GM12878 (cell line): ENCODE data around the gene COL4A1. TPM values are rescaled to one million over a fixed set of nuclear protein-coding genes. Genes with fewer than 3 reads are reported as not detected.

Experiments
- ATAC-seq: fragments of 200-7000 bp; cut with Tn5 transposase; 3 replicates; pipeline ENCODE4 v1.9.1; 2020; ENCODE audit warnings: mild to moderate bottlenecking, moderate library complexity
- BruUV-seq: library from RNA; stranded (reverse); fragments of 400-500 nt; replicated peaks from 2 replicates; lab custom pipeline; 2021; lab: Mats Ljungman, UMichigan
- CTCF ChIA-PET: fragments of 300-600 bp; sonication (Branson Sonifier 250); formaldehyde crosslinking; extraction: SDS; loops from one replicate; lab custom pipeline; 2021; ENCODE audit warnings: inconsistent platforms; lab: Yijun Ruan, JAX
- POLR2A ChIA-PET: fragments of 350-600 bp; formaldehyde crosslinking; extraction: SDS; loops from one replicate; lab custom pipeline; 2021; ENCODE audit warnings: inconsistent platforms; lab: Charles Lee
- RAD21 ChIA-PET: fragments of 300-600 bp; sonication (Branson Sonifier 250); formaldehyde crosslinking; loops from one replicate; lab custom pipeline; 2023; ENCODE audit warnings: antibody characterized with exemption; ENCODE audit not compliant: unreplicated experiment; lab: Charles Lee
- SMC1A ChIA-PET: fragments of 300-600 bp; sonication (Branson Sonifier 250); formaldehyde crosslinking; loops from one replicate; lab custom pipeline; 2023; ENCODE audit not compliant: unreplicated experiment, uncharacterized antibody; lab: Charles Lee
- DNase-seq: peaks from one replicate; pipeline ENCODE4 v3.0.0-alpha.2; 2011; ENCODE audit warnings: low read depth, low spot score
- FAIRE-seq: peaks from 3 replicates; lab custom pipeline; 2011; peaks lifted over from hg19 to GRCh38; lab: Jason Lieb, UNC
- H2AFZ ChIP-seq: 2 replicates; pipeline ENCODE4 v1.6.0; 2011; ENCODE audit warnings: low read depth, low read length, control low read depth; ENCODE audit not compliant: control insufficient read depth
- H3K27ac ChIP-seq: 2 replicates; pipeline ENCODE4 v1.5.1; 2011; ENCODE audit warnings: control low read depth; ENCODE audit not compliant: control insufficient read depth, insufficient read depth
- H3K27me3 ChIP-seq, 2 experiments: replicated peaks in 1 of 2; 2 replicates each; pipeline versions ENCODE4 v1.6.0 to v1.6.1; 2011; ENCODE audit warnings: low read length in 1 of 2; ENCODE audit not compliant: control insufficient read depth in 2 of 2, insufficient read depth in 2 of 2
- H3K36me3 ChIP-seq, 2 experiments: 2 replicates each; pipeline ENCODE4 v1.5.1; 2011; ENCODE audit warnings: low read length in 1 of 2; ENCODE audit not compliant: control insufficient read depth in 2 of 2, insufficient read depth in 2 of 2
- H3K4me1 ChIP-seq: 2 replicates; pipeline ENCODE4 v1.6.1; 2011; ENCODE audit warnings: mild to moderate bottlenecking, low read length, moderate library complexity, mixed read lengths; ENCODE audit not compliant: control insufficient read depth, insufficient read depth
- H3K4me2 ChIP-seq: 2 replicates; pipeline ENCODE4 v1.6.0; 2011; ENCODE audit warnings: control low read depth; ENCODE audit not compliant: control insufficient read depth, insufficient read depth
- H3K4me3 ChIP-seq: fragments of 200-600 bp; sonication (generic); 2 replicates; pipeline ENCODE4 v1.5.1; 2016
- H3K79me2 ChIP-seq: 2 replicates; pipeline ENCODE4 v1.6.0; 2011; ENCODE audit warnings: low read length; ENCODE audit not compliant: control insufficient read depth, insufficient read depth
- H3K9ac ChIP-seq: 2 replicates; pipeline ENCODE4 v1.8.0; 2011; ENCODE audit warnings: low read length, control low read depth, mixed read lengths; ENCODE audit not compliant: control insufficient read depth, insufficient read depth
- H3K9me3 ChIP-seq: replicated peaks from 3 replicates; pipeline ENCODE4 v1.5.1; 2011; ENCODE audit warnings: mild to moderate bottlenecking, low read length; ENCODE audit not compliant: control insufficient read depth, insufficient read depth
- H4K20me1 ChIP-seq: 2 replicates; pipeline ENCODE4 v1.6.0; 2011; ENCODE audit not compliant: control insufficient read depth, insufficient read depth
- HDAC2 ChIP-seq: fragments of 200-600 bp; sonication (generic); IDR thresholded peaks from 2 replicates; pipeline ENCODE4 v1.6.1; 2017
- IRF3 ChIP-seq: fragments of 450-650 bp; IDR thresholded peaks from 2 replicates; pipeline ENCODE4 v1.6.1; 2014; ENCODE audit warnings: mild to moderate bottlenecking
- NBN ChIP-seq: fragments of 450-650 bp; IDR thresholded peaks from 2 replicates; pipeline ENCODE4 v1.6.1; 2016
- NFYA ChIP-seq: IDR thresholded peaks from 2 replicates; pipeline ENCODE4 v1.6.1; 2011; ENCODE audit warnings: low read depth, mild to moderate bottlenecking, low read length, improper control_type of control experiment, borderline replicate concordance
- NR2F1 ChIP-seq: fragments of 450-650 bp; conservative IDR thresholded peaks from 2 replicates; pipeline ENCODE4 v1.6.1; 2017; ENCODE audit warnings: mild to moderate bottlenecking
- PAX5 ChIP-seq: IDR thresholded peaks from 2 replicates; pipeline ENCODE4 v1.6.1; 2011; ENCODE audit warnings: low read depth, low read length, borderline replicate concordance
- RB1 ChIP-seq: fragments of 450-650 bp; formaldehyde crosslinking; IDR thresholded peaks from 2 replicates; pipeline ENCODE4 v1.6.1; 2017; ENCODE audit warnings: mild to moderate bottlenecking, borderline replicate concordance
- RELA ChIP-seq: fragments of 450-650 bp; IDR thresholded peaks from 2 replicates; pipeline ENCODE4 v1.8.0; 2014; ENCODE audit warnings: borderline replicate concordance; ENCODE audit not compliant: partially characterized antibody
- SMARCA5 ChIP-seq: fragments of 450-650 bp; IDR thresholded peaks from 2 replicates; pipeline ENCODE4 v1.6.1; 2017; ENCODE audit warnings: mild to moderate bottlenecking
- YBX1 ChIP-seq: fragments of 450-650 bp; IDR thresholded peaks from 2 replicates; pipeline ENCODE4 v1.6.1; 2016; ENCODE audit warnings: antibody characterized with exemption
- ZNF687 ChIP-seq: fragments of 450-650 bp; IDR thresholded peaks from 2 replicates; pipeline ENCODE4 v1.6.1; 2017; ENCODE audit warnings: mild to moderate bottlenecking, moderate library complexity
- WGBS: methylation state at CpG from one replicate; pipeline ENCODE4 v1.1.6; 2016; ENCODE audit warnings: low lambda C conversion rate; ENCODE audit not compliant: insufficient replicate concordance, insufficient coverage; ENCODE audit errors: missing lambda C conversion rate; 5-methylcytosine and 5-hydroxymethylcytosine counted together
- in situ Hi-C: fragments of 300-500 bp; cut with MboI; formaldehyde crosslinking; loops from 9 replicates; pipeline ENCODE4 v1.14.3; 2018; ENCODE audit warnings: mixed read lengths
- intact Hi-C: fragments of 100-400 bp; cut with micrococcal nuclease; formaldehyde crosslinking; loops from one replicate; pipeline ENCODE4 v1.14.2; 2022; ENCODE audit not compliant: unreplicated experiment
- polyA plus RNA-seq, 11 experiments: library from polyadenylated mRNA; depleted of rRNA in 4 of 11; unstranded in 6 of 11; stranded (reverse) in 5 of 11; fragments of >200 nt; fragmentation: Nextera tagmentation in 4 of 11; fragmentation: Illumina TruSeq in 1 of 11; extraction: Ambion mirVana in 4 of 11; extraction: Trizol in 1 of 11; gene quantifications; 1 replicate in 1 of 11; 2 replicates in 10 of 11; pipeline versions ENCODE4 v1.2.1 to v1.2.3, GENCODE V29; 2011 to 2016; ENCODE audit warnings: inconsistent platforms in 2 of 11, missing spikeins in 2 of 11, low read depth in 1 of 11
- total RNA-seq, 4 experiments: library from RNA; depleted of rRNA in 3 of 4; stranded (reverse); fragments of >200 nt in 3 of 4; fragmentation: Illumina TruSeq in 1 of 4; extraction: Trizol in 1 of 4; gene quantifications; 2 replicates each; pipeline versions ENCODE4 v1.2.1 to v1.2.3, GENCODE V29; 2013 to 2021

COL4A1 gene
- total and polyA plus RNA-seq, 10 of the 15 experiments (the other 5 are each of a cell fraction or from before 2014, with no cell fraction given) = 0.07 to 0.31 (median 0.13) TPM; not detected in 6

GRCh38 chr13:110217085-110217484 lies 89.9 kb downstream of the COL4A1 start:
- Histone ChIP-seq H3K36me3 (no peaks in the 10 kb centered on the region), H4K20me1 (no peaks in the 10 kb centered on the region), H3K4me1 (no peaks in the 10 kb centered on the region), H3K27me3 (peaks cover 0 to 3% of the 10 kb centered on the region in 2 experiments; a peak in 3 of 4 replicates), H3K9me3 (no peaks in the 10 kb centered on the region), H3K27ac (no peak overlapping the region), H3K9ac (no peak overlapping the region), H3K79me2 (no peaks in the 10 kb centered on the region), H3K4me2 (no peak overlapping the region), H2AFZ (no peak overlapping the region), H3K4me3 (no peak overlapping the region)
- FAIRE-seq (no peak), ATAC-seq (no peak), DNase-seq (no peak)
- RAD21 ChIA-PET = no interaction called here
- CTCF ChIA-PET = interaction anchor here (0.7 to 7.9 kb wide), 3 partner anchors 195 to 227 kb away, joined by 3 to 138 read pairs (median 5); no protein-coding TSS in a partner anchor
- BruUV-seq = no TSS peak
- POLR2A ChIA-PET = interaction anchor here (0.6 kb wide), 1 partner anchor 207 kb away, joined by 3 read pairs; no protein-coding TSS in a partner anchor
- SMC1A ChIA-PET = interaction anchor here (0.7 to 2.1 kb wide), 3 partner anchors 16 to 227 kb away, joined by 3 to 7 read pairs (median 4); no protein-coding TSS in a partner anchor
- TF ChIP-seq NR2F1 (no peak), RB1 (no peak)
- in situ Hi-C loops = no loop called here
- WGBS = under 1% methylated on average over 5 of the region's 5 CpGs
- intact Hi-C loops = no loop called here

- H3K27me3 ChIP-seq = peaks cover 0 to 3% of the 10 kb centered on the region in 2 experiments; a peak in 3 of 4 replicates
- WGBS = 38% methylated on average over 10 of the region's 10 CpGs
- ChIA-PET RAD21 (no interaction called here), POLR2A (no interaction called here), CTCF (interaction anchor here (0.7 to 1.4 kb wide), 2 partner anchors 195 to 222 kb away, joined by 3 to 5 read pairs; no protein-coding TSS in a partner anchor), SMC1A (interaction anchor here (1.3 to 1.6 kb wide), 2 partner anchors 10 to 227 kb away, joined by 3 read pairs; no protein-coding TSS in a partner anchor)
- H3K4me1 ChIP-seq = no peaks in the 10 kb centered on the region
- H3K27ac ChIP-seq = no peak overlapping the region
- FAIRE-seq = no peak
- no peak overlapping the region for H2AFZ ChIP-seq
- no peak for ATAC-seq
- no peaks in the 10 kb centered on the region for H3K9me3 ChIP-seq
- H3K36me3 ChIP-seq = no peaks in the 10 kb centered on the region
- intact Hi-C loops = no loop called here
- no peak overlapping the region for H3K4me3 ChIP-seq
- H3K9ac ChIP-seq = no peak overlapping the region
- BruUV-seq = no TSS peak
- in situ Hi-C loops = no loop called here
- no peak for DNase-seq
- no peaks in the 10 kb centered on the region for H3K79me2 ChIP-seq
- H4K20me1 ChIP-seq = no peaks in the 10 kb centered on the region
- H3K4me2 ChIP-seq = no peak overlapping the region
- TF ChIP-seq SMARCA5 (no peak), YBX1 (no peak), RELA (no peak), HDAC2 (no peak), PAX5 (no peak), ZNF687 (no peak), NBN (no peak), NFYA (no peak), IRF3 (no peak)
Observed at GRCh38 chr13:110216398-110217041, 90.4 kb downstream of the COL4A1 start.
